ENCODE results near the gene KRTAP17-1. TPM values are rescaled to one million over a fixed set of nuclear protein-coding genes. Genes with fewer than 3 reads are reported as not detected.

Gene KRTAP17-1
- total RNA-seq, 1 donor = not detected

- no peak for DNase-seq (ENCODE audit: low read depth)
- H3K4me3 ChIP-seq (ENCODE audit: low read depth, low read length) = no peak overlapping the region
- TF ChIP-seq CTCF (IDR thresholded peaks at IDR 0.05; ENCODE audit: insufficient read depth, low read depth, low read length) = no peak
These were observed 16.7 kb upstream of the KRTAP17-1 start for GRCh38 chr17:41332239-41332638.

- DNase-seq (ENCODE audit: low read depth) = no peak
- no peak overlapping the region for H3K4me3 ChIP-seq (ENCODE audit: low read depth, low read length)
- no peak for TF ChIP-seq CTCF (IDR thresholded peaks at IDR 0.05; ENCODE audit: insufficient read depth, low read depth, low read length)
These were observed 16.1 kb upstream of the KRTAP17-1 start for GRCh38 chr17:41331606-41332005.

- DNase-seq (ENCODE audit: low read depth) = peak; percentile 51
- no peak overlapping the region for H3K4me3 ChIP-seq (ENCODE audit: low read depth, low read length)
- peak; percentile 91 for TF ChIP-seq CTCF (IDR thresholded peaks at IDR 0.05; ENCODE audit: insufficient read depth, low read depth, low read length)
These were observed 13.9 kb upstream of the KRTAP17-1 start for GRCh38 chr17:41329279-41329948.

- TF ChIP-seq CTCF (IDR thresholded peaks at IDR 0.05; ENCODE audit: insufficient read depth, low read depth, low read length) = no peak
These were observed 12.7 kb upstream of the KRTAP17-1 start for GRCh38 chr17:41328207-41328606.

GRCh38 chr17:41327411-41328120, 12.1 kb upstream of the KRTAP17-1 start:
- H3K4me3 ChIP-seq (ENCODE audit: low read depth, low read length) = no peak overlapping the region
- no peak for TF ChIP-seq CTCF (IDR thresholded peaks at IDR 0.05; ENCODE audit: insufficient read depth, low read depth, low read length)
- DNase-seq (ENCODE audit: low read depth) = no peak

More at GRCh38 chr17:41328207-41328606, 12.7 kb upstream of the KRTAP17-1 start:
- no peak for DNase-seq (ENCODE audit: low read depth)
- no peak overlapping the region for H3K4me3 ChIP-seq (ENCODE audit: low read depth, low read length)

GRCh38 chr17:41326173-41327145, 10.9 kb upstream of the KRTAP17-1 start:
- no peak overlapping the region for H3K4me3 ChIP-seq (ENCODE audit: low read depth, low read length)
- TF ChIP-seq CTCF (IDR thresholded peaks at IDR 0.05; ENCODE audit: insufficient read depth, low read depth, low read length) = no peak
- DNase-seq (ENCODE audit: low read depth) = no peak

Measured in fibroblast of villous mesenchyme (primary cell).